Measurements from ENCODE around the gene RAD51B.
A peak's percentile ranks its signal among the peaks of the same experiment; 100 is the strongest.
"Not testable (repeated sequence)": the region's sequence is repeated elsewhere in the genome, so short reads cannot be mapped to it uniquely, and the experiment has no call there.

Gene RAD51B

DNA sequence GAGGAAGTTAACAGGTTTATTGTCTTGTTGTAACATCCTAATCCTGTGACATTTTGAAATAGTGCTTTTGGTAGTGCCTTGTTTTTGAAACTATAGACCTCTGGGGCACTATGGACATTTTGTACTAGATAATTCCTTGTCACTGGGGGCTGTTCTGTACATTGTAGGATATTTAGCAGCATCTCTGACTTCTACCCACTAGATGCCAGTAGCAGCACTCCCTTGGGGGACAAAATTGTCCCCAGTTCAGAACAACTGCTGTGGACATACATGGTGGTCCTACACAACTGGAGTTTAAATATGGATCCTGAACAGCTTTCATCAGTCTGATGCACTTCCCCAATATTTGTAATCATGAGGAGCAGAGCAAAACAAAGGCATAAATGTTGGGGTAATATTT is 264.7 kb downstream of the RAD51B start:
- no peak for DNase-seq
- intact Hi-C loops (cut with DNase I), result no loop called here

DNA sequence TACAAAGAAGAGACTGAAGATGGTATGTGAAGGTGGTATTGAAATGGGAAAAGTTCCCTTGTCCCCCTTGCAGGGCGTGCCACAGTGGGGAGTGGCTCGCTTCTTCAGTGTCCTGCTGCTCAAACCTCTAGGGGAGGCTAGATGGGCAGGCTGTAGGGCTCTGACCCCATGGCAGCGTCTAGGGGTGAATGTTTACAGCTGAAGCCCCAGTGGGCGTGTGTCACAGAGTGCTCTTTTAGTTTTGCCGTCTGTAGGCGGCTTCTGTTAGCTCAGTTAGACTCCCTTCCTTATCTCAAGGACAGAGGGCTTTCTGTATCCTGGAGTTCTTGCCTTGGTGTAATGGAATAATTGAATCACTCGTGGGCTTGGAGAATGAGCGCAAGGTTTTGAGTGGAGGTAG is 266.2 kb downstream of the RAD51B start:
- intact Hi-C loops (cut with DNase I), result no loop called here
- DNase-seq, result no peak

DNA sequence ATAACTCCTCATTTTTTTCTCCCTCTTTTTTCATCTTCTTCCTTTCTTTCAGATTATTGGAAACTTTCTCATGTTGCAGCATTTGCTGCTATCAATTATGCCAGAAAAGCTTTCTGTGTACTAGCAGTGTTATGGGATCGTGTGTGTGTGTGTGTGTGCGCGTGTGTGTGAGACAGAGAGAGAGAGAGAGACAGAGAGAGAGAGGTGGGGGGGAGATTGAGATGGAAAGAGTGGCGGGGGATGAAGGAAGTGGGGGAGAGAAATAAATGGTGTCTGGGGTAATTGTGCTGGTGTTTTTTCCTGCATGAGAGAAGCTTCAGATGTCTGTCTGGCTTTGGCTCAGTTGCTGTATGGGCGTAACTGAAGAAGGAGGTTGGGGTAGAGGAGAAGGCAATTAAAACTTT is 268.9 kb downstream of the RAD51B start:
- DNase-seq, result no peak
- intact Hi-C loops (cut with DNase I), result no loop called here

DNA sequence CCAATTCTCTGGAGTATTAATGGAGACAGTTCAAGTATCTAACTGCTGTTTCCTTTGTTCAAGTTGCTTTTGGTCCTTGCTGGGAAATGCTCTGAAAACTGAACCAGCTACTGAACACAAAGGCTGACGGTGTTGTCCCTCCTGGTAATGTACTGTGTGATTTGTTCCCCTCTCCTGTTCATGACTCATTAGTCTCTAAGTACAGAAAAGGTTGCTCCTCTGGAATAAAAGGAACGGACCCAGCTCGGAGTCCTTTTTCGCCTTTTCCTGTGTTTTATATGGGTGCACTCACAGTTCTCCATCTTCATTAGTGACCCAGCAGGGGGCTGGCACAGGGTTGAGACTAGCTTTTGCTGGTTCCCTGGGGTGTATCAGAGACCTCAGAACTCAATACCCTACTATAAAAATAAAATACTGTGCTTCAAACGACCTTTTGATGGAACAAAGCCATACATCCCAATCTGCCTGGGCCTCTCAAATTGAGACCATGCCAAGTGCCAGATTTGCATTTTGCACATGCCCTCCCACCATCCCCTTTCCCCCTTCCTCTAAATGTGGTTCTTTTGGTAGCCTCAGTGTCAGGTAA is 269.7 kb downstream of the RAD51B start:
- intact Hi-C loops (cut with DNase I), result no loop called here
- DNase-seq, result peak in 3 of 42 donors; percentile 6 to 61 (median 45)

DNA sequence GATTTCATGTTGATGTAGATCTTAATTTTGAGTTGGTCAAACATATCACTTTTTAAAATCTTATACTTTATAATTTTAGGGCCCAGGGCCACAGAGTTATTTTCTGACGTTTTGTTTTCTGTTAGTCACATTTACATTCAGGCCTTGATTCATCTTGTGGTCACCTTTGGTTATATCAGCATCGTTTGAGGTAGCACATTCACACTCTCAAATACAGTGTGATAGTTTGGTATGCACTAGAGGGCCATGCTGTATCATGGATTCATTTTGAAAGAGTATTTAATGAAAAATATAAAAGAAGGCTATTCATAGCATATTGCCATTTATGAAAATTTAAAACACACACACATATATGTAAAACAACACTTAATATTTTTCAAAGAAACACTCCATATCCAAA is 274.6 kb downstream of the RAD51B start:
- DNase-seq, result no peak
- intact Hi-C loops (cut with DNase I), result no loop called here

DNA sequence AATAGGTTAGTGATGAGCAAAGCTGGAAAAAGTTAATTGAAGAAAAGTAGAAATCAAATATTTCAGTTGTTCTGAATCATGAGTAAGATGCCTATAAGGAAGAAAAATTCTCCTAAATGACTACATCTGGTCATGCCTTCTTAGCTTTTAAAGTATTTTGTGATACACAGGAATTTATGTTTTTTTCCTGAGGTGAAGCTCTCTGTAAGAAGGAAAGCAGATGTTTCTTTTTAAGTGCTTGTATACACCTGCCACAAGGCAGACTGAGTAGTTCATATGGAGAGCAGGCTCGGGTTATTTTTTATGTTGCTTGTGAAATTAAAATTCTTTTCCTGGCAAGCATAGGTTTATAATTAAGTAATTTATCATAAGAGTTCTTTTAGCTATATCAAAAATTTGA is 275.2 kb downstream of the RAD51B start:
- no peak for DNase-seq
- intact Hi-C loops (cut with DNase I), result no loop called here

DNA sequence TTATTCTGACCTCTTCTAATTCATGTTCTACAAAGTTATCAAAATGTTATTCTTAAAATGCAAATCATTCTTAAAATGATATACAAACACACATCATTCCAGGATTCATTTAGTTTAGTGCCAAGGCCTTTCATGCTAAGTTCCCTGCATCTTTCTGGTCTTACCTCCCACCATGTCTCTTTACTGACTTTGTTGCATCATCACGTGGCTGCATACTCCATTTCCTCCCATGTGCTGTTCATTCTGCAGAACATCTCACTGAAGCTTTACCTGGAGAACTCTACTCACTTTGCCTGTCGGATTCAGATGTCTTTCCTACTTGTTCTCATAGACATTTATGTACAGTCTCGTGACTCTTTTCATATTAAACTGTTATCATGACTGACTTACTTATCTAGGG is 278.1 kb downstream of the RAD51B start:
- no peak for DNase-seq
- intact Hi-C loops (cut with DNase I), result no loop called here

DNA sequence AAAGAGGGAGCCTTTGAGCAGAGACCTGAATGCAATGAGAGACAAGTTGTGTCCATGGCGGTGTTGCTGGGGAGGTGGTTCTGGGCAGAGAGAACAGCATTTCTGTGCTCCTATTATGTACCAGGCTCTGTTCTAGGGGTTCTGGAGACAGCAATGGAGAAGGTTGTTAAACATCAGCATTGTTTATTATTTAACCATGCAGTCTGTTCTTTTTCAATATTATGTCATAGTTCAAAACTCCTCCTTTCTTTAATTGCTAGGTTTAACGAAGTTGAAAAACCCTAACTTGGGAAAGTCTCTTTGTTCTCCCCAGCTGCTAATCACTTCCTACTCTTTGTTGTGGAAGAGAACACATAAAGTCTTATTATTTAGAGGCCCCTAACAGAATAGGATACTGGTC is 279.3 kb downstream of the RAD51B start:
- DNase-seq, result no peak
- intact Hi-C loops (cut with DNase I), result no loop called here

DNA sequence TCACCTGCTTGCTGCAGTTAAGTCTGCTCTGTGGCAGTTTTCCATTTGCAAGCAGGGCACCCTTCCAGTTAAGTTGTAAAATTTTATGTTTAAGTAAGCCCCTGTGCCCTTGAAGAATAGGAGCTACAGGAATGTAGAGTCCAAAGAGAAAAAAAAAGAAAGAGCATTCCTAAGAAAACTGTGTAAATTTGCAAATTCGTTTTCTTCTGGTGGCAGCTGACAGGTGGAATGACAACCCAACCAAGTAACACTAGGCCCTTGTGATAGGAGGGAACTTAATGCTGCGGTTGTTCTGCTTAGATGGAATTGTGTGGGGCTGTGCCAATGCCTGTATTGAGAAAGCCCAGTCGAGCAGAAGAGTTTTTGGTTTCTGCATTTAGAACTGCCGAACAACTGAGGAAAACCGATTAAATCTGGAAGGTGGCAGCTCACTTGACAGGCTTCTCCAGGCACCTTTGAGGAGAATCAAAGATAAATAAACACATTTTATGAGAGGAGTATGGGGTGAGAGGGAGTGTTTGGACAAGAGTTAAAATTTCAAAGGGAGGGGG is 280.0 kb downstream of the RAD51B start:
- intact Hi-C loops (cut with DNase I), result no loop called here

DNA sequence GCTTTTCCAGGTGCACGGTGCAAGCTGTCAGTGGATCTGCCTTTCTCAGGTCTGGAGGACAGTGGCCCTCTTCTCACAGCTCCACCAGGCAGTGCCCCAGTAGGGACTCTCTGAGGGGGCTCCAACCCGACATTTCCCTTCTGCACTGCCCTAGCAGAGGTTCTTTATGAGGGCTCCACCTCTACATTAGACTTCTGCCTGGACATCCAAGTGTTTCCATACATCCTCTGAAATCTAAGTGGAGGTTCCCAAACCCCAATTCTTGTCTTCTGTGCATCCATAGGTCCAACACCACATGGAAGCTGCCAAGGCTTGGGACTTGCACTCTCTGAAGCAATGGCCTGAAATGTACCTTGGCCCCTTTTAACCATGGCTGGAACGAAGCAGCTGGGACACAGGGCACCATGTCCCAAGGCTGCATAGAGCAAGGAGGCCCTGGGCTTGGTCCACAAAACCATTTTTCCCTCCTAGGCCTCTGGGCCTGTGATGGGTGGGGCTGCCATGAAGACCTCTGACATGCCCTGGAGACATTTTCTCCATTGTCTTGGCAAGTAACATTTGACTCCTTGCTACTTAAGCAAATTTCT is 282.2 kb downstream of the RAD51B start:
- DNase-seq; intact Hi-C loops (cut with DNase I): not testable (repeated sequence)

More for the DNA sequence above, 280.0 kb downstream of the RAD51B start:
- peak in 17 of 42 donors; percentile 2 to 59 (median 24) for DNase-seq

DNA sequence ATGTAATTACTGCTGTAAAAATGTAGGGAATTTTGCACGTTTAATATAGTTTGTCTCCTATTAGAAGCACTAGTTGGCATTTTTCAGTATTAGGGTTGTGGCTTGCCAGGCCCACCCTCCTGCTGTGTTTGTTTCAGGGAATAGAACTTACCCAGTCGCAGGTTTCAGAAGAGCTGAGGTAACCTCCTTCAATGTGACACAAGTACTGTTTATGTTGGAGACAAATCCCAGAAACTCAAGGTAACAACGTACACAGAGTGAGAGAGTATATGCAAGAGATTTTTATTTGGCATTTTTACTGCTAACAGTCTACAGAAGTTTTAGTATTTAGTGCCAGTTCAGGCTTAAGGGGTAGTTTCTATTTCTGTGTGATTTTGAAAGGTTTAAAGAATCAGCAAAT is 284.3 kb downstream of the RAD51B start:
- intact Hi-C loops (cut with DNase I), result no loop called here
- DNase-seq, result no peak

DNA sequence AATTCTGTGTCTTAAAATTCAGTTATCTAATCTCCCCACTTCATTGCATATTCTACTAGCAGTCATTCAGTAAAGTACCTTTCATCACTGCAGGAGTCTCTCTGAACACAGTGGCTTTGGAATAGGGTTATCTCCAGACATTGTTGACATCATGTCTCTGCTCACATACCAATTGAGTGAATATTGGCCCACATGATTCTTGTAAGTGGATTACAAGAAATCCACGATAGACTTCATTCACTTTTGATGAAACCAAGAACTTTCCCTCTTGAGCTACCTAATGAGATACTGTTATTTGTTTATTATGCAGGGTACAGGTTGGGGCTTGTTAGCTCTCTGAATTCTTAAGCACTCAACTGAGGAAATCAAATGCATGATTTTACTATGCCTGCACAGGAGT is 284.9 kb downstream of the RAD51B start:
- DNase-seq, result no peak
- intact Hi-C loops (cut with DNase I), result no loop called here

DNA sequence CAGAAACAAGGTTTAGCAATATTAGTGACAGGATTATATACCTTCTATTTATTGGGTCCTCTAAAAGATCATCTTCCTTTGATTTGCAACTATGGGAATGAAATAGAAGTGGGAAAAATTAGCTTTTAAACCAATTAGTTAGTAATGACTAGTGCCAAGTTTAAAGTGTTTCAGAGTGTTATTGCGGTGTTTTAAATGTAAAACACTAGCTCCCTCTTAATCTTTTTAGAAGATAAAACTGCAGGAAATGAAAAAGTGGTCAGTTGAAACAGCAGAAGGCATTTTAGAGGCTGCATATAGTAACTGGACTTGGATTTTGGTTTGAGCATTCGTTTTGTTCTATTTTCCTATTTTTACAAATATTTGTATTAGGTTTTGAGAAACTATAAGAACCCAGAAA is 286.2 kb downstream of the RAD51B start:
- DNase-seq, result no peak
- intact Hi-C loops (cut with DNase I), result no loop called here

DNA sequence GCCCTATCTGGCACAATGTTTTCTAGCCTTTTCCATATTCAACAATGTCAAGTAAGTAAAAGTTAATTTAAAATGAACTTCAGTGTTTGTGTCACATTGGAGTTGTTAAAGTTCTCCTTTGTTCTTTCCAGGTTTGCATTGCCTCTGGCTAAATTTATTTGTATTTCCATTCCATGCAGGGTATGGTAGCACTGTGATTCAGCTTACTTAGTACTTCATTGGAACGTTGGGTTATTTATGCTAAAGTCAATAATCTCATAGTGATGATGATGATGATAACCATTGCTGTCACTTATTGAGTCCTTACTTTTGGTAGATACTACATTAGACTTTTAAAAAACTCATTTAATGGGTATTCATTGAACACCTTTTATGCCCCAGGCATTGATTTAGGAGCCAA is 286.9 kb downstream of the RAD51B start:
- intact Hi-C loops (cut with DNase I), result no loop called here
- no peak for DNase-seq

DNA sequence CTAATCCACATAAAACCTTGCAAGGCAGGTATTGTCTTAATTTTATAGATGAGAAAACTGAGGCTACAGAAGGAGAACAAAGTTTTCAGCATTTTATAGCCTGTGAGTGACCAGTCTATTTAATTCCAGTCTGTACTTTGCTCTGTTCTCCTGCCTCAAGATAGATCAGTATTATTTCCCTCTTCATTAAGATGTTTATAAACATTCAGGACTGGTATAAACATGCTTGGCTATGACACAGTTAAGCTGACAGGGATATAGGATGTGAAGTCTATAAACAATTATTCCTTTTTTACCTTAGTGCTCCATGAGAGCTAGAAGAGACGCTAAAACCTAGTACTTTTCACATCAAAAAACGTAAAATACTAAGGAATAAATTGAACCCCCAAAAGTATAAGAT is 287.3 kb downstream of the RAD51B start:
- DNase-seq, result no peak
- intact Hi-C loops (cut with DNase I), result no loop called here

DNA sequence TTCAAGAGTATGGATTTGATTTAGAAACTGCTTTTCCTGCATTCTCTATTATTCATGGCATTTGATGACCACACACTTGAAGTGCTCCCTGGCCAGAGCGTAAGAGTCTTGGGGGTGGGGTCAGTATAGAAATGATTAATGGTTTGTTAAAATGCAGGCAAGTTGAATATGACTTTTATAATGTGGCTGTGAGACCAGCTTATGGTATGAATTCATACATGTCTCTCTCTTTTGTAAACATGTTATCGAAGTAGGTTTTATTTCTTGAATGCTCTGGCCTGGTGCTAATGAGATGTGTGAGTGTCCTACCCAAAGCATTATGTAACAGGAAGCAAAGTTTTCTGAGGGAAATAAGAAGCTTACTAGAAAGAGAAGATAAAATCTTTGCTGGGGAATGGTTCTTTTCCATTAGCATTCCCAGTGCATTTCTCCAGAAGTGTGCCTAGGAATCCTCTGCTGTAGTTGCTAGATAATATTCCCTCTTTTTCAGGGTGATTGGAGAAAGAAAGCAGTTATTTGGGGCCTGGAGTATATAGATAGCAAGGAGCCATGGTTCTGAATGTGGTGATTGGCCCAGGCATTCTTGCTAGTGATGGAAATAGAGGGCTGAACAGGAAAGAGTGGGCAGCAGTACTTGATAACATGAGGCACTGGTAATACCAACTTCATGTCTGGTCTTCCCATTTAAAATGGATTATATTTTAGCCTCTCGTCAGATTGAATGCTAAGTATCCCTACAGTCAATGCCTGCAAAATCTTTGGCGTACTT is 289.7 kb downstream of the RAD51B start:
- no peak for DNase-seq
- intact Hi-C loops (cut with DNase I), result no loop called here

DNA sequence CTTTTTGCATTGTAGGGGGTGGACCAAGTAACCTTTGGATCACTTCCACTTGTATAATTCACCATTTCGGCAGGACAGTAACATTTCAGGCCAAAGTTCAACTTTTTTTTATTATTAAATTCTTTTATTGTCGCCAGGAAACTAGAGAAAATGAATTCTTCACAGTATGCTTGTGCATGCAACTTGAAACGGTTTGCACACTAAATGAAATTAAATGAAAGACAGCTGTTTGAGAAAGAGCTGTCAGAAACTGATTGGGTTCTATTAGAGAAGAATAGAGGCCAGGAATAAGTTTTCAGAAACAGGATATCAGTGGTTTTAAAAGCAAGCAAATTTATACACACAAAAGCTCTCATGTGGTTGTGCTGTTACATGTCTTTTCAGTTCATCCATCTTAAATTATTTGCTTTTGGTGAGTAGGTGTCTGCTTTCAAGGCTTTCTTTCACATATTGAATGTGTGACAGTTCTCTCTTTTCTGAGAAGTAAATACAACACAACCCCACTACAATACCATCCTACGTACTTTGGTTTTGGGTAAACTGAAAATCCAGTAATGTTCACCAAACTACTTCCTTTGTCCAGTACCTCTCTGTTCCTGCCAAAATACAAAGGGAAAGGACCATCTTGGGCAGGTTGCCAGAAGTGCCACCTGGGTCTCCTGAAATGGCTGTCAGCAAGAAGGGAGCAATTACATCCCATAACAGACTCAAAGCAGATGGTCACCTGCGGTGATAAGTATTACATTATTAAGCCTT is 291.7 kb downstream of the RAD51B start:
- intact Hi-C loops (cut with DNase I), result no loop called here
- no peak for DNase-seq

DNA sequence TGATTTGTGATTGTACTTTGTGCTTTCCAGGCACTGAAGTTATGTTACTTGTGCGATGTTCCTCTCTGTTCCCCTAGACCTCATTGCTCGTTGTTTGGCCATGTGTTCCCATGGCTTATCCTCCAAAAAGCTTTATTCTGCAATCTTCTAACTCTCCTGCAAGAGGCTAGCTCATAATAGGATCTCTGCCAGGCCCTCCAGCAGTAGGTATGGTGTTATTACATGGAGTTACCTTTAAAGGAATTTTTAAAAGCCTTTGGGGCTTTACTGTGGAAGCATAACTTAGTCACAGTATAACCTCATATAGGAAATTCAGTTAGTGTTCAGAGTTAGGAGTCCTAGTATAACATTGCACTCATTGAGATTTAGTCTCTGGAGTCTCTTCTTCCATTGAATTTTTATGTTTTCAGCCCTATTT is 292.3 kb downstream of the RAD51B start:
- intact Hi-C loops (cut with DNase I), result no loop called here

DNA sequence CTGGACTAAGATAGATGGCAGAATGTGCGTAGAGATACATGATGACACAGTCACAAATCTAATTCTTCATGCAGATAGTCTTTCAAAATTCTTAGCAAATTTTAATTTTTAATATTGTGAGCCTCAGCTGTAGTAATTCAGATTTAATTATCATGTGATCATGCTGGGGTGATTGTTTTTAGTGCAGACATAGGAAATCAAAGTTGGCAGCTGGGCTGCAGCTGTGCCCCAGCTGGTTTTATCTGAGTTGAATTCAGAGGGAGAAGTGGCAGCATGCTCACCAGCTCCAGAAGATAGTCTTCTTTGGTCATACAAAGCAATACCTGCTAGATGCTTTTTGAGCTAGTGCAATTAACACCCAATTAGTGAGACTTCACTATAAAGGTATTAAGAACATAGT is 292.9 kb downstream of the RAD51B start:
- intact Hi-C loops (cut with DNase I), result no loop called here
- DNase-seq, result no peak

More for the DNA sequence above, 292.3 kb downstream of the RAD51B start:
- no peak for DNase-seq
